Lung (tissue), 12 donors: ENCODE measurements around the gene PCTP. TPM values are rescaled to one million over a fixed set of nuclear protein-coding genes. Genes with fewer than 3 reads are reported as not detected.
A peak's percentile ranks its signal among the peaks of the same experiment; 100 is the strongest.

Experiments used
- ATAC-seq: fragments of 200-7000 bp; cut with Tn5 transposase; one replicate; pipeline ENCODE4 v1.9.1; 2020; ENCODE audit warnings: moderate number of reproducible peaks; ENCODE audit not compliant: insufficient read depth, low FRiP score
- DNase-seq, 3 donors: peaks; one replicate each; pipeline ENCODE4 v3.0.0-alpha.2; 2013 to 2017
- H3K27ac ChIP-seq, 2 donors: one replicate each; pipeline ENCODE4 v1.5.1; 2013; ENCODE audit warnings: mild to moderate bottlenecking in 2 of 2, moderate library complexity in 2 of 2, control low read depth in 1 of 2, inconsistent platforms in 1 of 2, low read depth in 1 of 2, low read length in 1 of 2
- H3K27me3 ChIP-seq, 3 donors: one replicate each; pipeline ENCODE4 v1.5.1; 2013; ENCODE audit warnings: low read length in 2 of 3; ENCODE audit not compliant: control insufficient read depth in 3 of 3, insufficient read depth in 3 of 3
- H3K36me3 ChIP-seq, 4 donors: one replicate each; pipeline ENCODE4 v1.5.1; 2013; ENCODE audit warnings: low read length in 4 of 4, mild to moderate bottlenecking in 1 of 4, moderate library complexity in 1 of 4; ENCODE audit not compliant: control insufficient read depth in 4 of 4, insufficient read depth in 4 of 4
- H3K4me1 ChIP-seq, 5 donors: one replicate each; pipeline ENCODE4 v1.5.1; 2013; ENCODE audit warnings: low read length in 5 of 5, mild to moderate bottlenecking in 2 of 5, moderate library complexity in 1 of 5; ENCODE audit not compliant: control insufficient read depth in 5 of 5, insufficient read depth in 5 of 5
- H3K4me3 ChIP-seq: one replicate; pipeline ENCODE4 v1.5.1; 2013; ENCODE audit warnings: mild to moderate bottlenecking, control low read depth, moderate library complexity
- H3K9ac ChIP-seq, 2 donors: one replicate each; pipeline ENCODE4 v1.5.1; 2013; ENCODE audit warnings: low read length in 2 of 2, control low read depth in 1 of 2; ENCODE audit not compliant: insufficient read depth in 1 of 2
- H3K9me3 ChIP-seq, 4 donors: one replicate each; pipeline ENCODE4 v1.5.1; 2013; ENCODE audit warnings: low read length in 3 of 4, mild to moderate bottlenecking in 1 of 4, moderate library complexity in 1 of 4; ENCODE audit not compliant: control insufficient read depth in 4 of 4, insufficient read depth in 3 of 4
- WGBS, 2 donors: extraction: QIAGEN DNeasy Blood & Tissue Kit; methylation state at CpG; one replicate each; pipeline ENCODE4 v1.1.7; 2013; 5-methylcytosine and 5-hydroxymethylcytosine counted together
- polyA plus RNA-seq, 2 donors: library from polyadenylated mRNA; stranded (reverse); fragments of 200-250 nt; gene quantifications; one replicate each; pipeline ENCODE4 v1.2.1, GENCODE V29; 2013
- total RNA-seq, 2 donors: library from RNA; depleted of rRNA in 1 of 2; stranded (reverse); fragments of >200 nt in 1 of 2; gene quantifications; one replicate each; pipeline ENCODE4 v1.2.1, GENCODE V29; 2014 to 2021
- TF ChIP-seq, protein P1 (sequence below): IDR thresholded peaks from 2 replicates; pipeline ENCODE4 v1.5.1; 2012; ENCODE audit warnings: mild to moderate bottlenecking; ENCODE audit errors: control extremely low read depth, extremely low read depth
- donor health status: control.
- donor health status: control.
- donor health status: Bipolar disorder and iron deficiency.
- donor health status: healthy.
- donor health status: DM: yes; HTN: yes; CAD: no.

PCTP gene
- total and polyA plus RNA-seq, 4 donors: 14.3 to 34.2 (median 19.1) TPM

DNA sequence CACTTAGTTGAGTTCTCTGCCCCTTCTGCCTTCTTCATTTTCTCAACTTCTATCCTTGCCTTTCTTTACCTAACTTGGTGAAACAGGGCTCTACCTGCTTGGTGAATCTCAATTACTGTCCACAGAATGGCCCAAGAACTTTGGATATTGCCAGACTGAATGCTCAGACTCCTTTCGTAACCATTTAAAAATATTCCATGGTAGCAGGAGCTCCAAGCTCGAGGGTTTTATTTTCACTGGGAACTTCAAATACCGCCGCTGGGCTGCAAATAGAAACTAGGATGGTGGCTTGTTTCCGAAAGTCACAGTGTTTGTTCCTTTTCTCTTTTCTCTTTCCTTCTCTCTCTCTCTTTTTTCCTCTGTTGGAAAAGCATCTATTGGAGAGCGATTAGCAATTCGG is 41.4 kb upstream of the PCTP start:
- H3K27ac ChIP-seq: no peak overlapping the region
- WGBS, 2 donors: 81 to 90% methylated on average over 7 of the region's 7 CpGs
- H3K27me3 ChIP-seq: no peaks in the 10 kb centered on the region
- H3K9me3 ChIP-seq: no peaks in the 10 kb centered on the region
- H3K4me1 ChIP-seq: peaks cover 0 to 4% (median 0%) of the 10 kb centered on the region in 5 donors
- TF ChIP-seq, protein P1, sequence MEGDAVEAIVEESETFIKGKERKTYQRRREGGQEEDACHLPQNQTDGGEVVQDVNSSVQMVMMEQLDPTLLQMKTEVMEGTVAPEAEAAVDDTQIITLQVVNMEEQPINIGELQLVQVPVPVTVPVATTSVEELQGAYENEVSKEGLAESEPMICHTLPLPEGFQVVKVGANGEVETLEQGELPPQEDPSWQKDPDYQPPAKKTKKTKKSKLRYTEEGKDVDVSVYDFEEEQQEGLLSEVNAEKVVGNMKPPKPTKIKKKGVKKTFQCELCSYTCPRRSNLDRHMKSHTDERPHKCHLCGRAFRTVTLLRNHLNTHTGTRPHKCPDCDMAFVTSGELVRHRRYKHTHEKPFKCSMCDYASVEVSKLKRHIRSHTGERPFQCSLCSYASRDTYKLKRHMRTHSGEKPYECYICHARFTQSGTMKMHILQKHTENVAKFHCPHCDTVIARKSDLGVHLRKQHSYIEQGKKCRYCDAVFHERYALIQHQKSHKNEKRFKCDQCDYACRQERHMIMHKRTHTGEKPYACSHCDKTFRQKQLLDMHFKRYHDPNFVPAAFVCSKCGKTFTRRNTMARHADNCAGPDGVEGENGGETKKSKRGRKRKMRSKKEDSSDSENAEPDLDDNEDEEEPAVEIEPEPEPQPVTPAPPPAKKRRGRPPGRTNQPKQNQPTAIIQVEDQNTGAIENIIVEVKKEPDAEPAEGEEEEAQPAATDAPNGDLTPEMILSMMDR: no peak
- H3K36me3 ChIP-seq: no peaks in the 10 kb centered on the region
- H3K4me3 ChIP-seq: no peak overlapping the region
- no peak for ATAC-seq
- H3K9ac ChIP-seq: no peak overlapping the region
- no peak for DNase-seq

DNA sequence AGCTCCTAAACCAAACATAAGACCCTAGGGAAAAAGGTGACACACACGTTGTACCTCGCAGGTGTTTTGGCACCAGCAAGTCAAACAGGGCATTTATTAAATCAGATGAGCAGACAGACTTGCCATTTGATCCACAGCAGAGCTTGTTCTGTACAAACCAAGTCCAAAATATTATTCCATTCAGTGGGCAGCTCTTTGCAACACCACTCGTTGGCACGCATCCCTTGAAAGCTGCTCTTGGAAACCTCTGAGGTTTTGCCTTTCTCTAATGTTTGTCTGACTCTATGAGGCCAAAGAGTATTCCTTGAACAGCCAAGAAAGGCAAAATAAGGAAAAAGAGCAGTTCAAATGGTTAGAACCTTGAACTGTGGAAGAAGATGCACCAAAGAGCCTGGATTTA is 40.9 kb upstream of the PCTP start:
- Histone ChIP-seq H3K4me1 (peaks cover 0 to 4% (median 0%) of the 10 kb centered on the region in 5 donors), H3K4me3 (no peak overlapping the region), H3K27ac (peak overlapping the region in 1 of 2 donors; percentile 20), H3K9ac (no peak overlapping the region), H3K9me3 (no peaks in the 10 kb centered on the region), H3K27me3 (no peaks in the 10 kb centered on the region), H3K36me3 (no peaks in the 10 kb centered on the region)
- WGBS, 2 donors: 81 to 91% methylated on average over 4 of the region's 4 CpGs
- TF ChIP-seq, protein P1: no peak
- no peak for ATAC-seq
- no peak for DNase-seq

DNA sequence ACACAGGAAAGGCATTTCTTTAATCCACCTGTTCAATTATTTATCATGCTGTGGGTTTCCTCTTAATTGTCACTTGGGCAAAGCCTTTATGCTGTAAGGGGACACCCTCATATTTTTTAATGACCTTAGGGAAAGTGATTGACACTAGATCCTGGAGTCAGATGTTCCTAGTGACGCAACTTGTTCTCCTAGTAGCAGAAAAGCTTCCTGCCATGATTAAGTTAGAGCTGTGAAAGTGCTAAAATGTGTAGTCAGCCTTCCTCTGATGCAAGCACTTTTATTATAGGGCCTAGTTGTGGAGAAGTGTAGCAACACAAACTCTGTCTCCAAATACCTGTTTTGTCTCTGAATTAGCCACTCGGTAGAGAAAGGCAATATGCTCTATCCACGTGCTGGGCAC is 40.4 kb upstream of the PCTP start:
- H3K27ac ChIP-seq: no peak overlapping the region
- no peaks in the 10 kb centered on the region for H3K9me3 ChIP-seq
- no peak overlapping the region for H3K9ac ChIP-seq
- no peak for ATAC-seq
- no peaks in the 10 kb centered on the region for H3K36me3 ChIP-seq
- WGBS, 2 donors: 44 to 50% methylated on average over 3 of the region's 3 CpGs
- no peak for DNase-seq
- H3K27me3 ChIP-seq: no peaks in the 10 kb centered on the region
- TF ChIP-seq, protein P1: no peak
- H3K4me3 ChIP-seq: no peak overlapping the region
- peaks cover 0 to 4% (median 0%) of the 10 kb centered on the region in 5 donors for H3K4me1 ChIP-seq

DNA sequence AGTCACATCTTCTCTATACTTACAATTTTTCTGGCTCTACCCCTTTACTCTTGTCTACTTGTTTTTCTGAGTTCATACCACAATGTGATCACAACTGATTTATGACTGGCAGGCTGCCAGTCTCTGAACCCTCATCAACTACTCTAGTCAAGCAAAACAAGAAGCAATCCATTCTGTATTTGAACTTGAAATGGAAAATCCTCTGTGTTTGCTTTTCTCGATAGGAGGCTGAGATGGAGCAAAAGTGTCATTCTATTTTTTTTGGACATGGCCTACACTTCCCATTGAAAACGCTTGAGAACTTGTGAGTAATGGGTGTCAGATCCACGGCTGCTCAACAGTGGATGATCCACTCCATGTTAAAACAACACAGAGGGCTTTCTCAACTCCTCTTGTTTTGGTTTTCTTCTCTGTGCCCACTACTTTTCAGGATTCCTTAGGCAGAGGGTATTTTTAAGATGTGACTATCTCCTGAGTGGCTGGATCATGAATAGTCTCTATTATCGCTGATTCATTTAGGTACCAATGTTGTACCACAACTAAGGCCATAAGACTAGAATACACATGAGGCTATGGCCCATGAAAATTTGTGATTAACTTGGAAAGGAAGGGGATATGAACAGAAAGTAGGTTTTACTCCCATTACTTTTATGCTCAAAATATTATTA is 39.9 kb upstream of the PCTP start:
- H3K9ac ChIP-seq: no peak overlapping the region
- H3K4me1 ChIP-seq: peaks cover 0 to 4% (median 0%) of the 10 kb centered on the region in 5 donors
- DNase-seq (no peak), ATAC-seq (no peak)
- no peak overlapping the region for H3K4me3 ChIP-seq
- H3K36me3 ChIP-seq: no peaks in the 10 kb centered on the region
- H3K27me3 ChIP-seq: no peaks in the 10 kb centered on the region
- TF ChIP-seq, protein P1: no peak
- H3K9me3 ChIP-seq: no peaks in the 10 kb centered on the region
- WGBS, 2 donors: 51 to 78% methylated on average over 4 of the region's 4 CpGs
- H3K27ac ChIP-seq: no peak overlapping the region
